NCI-H1417 (cell line): ENCODE measurements around the gene RGL1.

Source experiments
- DNase-seq, 3 experiments: peaks; one replicate each; lab custom pipeline; 2025; lab: John Stamatoyannopoulos, UW

The RGL1 gene

GRCh38 chr1:183957216-183957830, 152.4 kb downstream of the RGL1 start:
- peak in 2 of 3 experiments; percentile 11 to 75 for DNase-seq

DNA sequence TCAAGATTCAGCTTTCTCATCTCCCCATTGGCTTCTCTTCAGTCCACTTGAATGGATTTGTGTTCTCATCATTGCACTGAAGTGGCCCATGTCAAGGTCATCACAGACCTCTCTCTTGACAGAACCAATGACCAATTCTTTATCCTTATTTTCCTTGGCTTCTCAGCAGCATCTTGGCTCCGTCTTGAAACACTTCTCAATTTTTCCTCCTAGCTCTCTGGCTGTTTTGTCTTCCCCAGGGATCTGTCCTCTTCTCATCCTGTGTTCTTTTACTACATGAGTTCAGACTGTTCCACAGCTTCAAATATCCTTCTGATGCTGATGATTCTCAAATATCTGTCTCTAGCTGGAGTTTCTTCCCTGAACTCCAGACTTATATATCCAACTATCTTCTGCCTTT, 154.0 kb downstream of the RGL1 start:
- no peak for DNase-seq

GRCh38 chr1:183961132-183961531, 156.2 kb downstream of the RGL1 start:
- no peak for DNase-seq

DNA sequence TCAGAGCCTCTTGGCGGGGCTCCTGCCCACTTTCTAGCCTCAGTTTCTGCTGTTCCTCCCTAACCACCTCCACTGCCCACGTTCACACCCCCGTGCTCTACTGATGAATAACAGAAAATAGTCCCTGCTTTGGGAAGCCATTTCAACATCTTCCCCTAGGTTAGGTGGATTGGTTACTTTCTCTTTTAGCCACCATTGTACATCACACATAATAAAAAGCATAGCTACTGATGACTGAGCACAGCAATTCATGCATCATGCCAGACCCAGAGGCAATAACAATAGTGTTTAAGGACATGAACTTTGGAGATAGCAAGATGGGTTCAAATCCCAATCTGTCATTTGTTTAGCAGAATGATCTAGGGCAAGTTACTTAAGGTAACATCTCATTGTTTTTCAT, 158.0 kb downstream of the RGL1 start:
- no peak for DNase-seq

- DNase-seq = no peak
Measured at GRCh38 chr1:183965726-183966125, 160.8 kb downstream of the RGL1 start.

DNA sequence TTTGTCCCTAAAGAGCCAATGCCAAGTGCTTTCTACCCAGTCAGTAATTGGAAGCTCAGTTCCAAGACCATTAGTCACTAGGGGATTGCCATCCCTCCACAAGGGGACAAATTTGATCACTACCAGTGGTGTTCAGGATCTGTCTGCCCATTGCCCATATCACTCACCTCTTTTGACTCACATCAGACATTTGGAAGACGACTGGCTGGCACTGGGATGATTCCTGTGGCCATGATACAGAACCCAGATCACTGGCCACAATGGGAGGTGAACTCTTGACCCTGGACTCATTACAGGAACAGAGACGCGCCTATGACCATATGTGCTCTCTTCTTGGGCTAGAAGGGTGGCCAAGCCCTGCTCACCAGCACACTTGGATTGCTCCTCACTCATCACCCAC, 161.6 kb downstream of the RGL1 start:
- DNase-seq = no peak

GRCh38 chr1:183967914-183968313, 163.0 kb downstream of the RGL1 start:
- DNase-seq = no peak

DNA sequence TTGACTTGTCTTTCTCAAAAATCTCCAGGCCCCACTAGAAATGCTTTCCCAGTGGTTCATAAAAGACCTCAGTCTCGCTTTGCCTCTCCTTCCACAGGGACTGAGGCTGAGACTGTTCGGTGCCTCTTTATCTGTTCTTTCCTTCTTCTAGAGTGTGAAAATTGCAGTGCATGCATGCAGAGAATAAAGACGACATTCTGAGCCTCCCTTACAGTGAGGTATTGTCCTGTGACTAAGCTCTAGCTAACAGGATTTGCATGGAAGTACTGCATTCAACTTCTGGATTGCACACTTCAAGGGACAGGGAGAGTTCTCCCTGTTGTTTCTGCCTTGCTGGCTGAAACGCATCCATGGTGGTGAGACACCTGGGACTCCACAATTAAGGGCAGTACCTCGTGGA, 163.5 kb downstream of the RGL1 start:
- no peak for DNase-seq

- no peak for DNase-seq
Measured at GRCh38 chr1:183970516-183971300, 165.8 kb downstream of the RGL1 start.

DNA sequence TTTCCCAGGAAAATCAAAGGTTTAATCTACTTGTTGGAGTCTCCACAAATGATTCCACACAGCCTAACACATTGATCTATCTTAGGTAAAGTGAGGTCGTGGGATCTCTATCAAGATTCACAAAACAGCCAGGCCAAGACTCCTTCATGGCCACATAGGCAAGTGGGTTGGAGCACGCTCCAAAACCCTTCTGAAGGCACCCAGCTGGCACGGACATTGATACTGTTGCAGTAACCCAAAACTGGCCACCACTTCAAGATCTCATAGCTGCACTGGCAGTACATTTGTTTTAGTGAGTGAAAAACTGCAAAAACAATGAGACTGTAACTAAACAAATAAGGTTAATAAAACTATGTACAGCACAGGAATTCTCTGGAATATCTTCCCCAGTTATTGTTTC, 170.7 kb downstream of the RGL1 start:
- no peak for DNase-seq

DNA sequence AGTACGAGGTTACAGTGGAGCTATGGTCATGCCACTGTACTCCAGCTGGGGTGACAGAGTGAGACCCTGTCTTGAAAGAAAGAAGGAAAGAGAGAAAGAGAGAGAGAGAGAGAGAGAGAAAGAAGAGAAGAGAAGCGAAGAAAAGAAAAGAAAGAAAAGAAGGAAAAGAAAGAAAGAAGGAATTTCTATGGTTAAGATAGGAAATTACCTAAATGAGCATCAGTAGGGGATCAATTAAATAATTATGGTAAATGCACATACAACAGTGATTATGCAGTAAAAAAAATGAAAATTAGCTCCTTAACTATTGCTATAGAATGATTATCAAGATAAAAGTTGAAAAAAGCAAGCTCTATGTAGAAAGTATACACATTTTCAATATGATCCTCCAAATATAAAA, 172.8 kb downstream of the RGL1 start:
- DNase-seq = no peak
